Hair follicular keratinocyte (primary cell): ENCODE data around the gene PCED1B. TPM values are rescaled to one million over a fixed set of nuclear protein-coding genes. Genes with fewer than 3 reads are reported as not detected.

Experiments
- total RNA-seq: library from RNA; depleted of rRNA; stranded (reverse); fragments of >200 nt; gene quantifications from 2 replicates; pipeline ENCODE4 v1.2.3, GENCODE V29; 2015

PCED1B gene
- 10.9 and 11.0 TPM in 2 replicates for total RNA-seq

GRCh38 chr12:47079468-47079980 lies at the start of gene PCED1B, which contains the start of gene AMIGO2:
TSS of gene PCED1B (plus strand) at chr12:47079621. CDS start at chr12:47235064, 155,443 bp downstream.
TSS of gene AMIGO2 (minus strand) at chr12:47079959. CDS start at chr12:47079002, 957 bp downstream.

Other genes starting within 250 kb of the PCED1B start
- gene AMIGO2, start 338 bp downstream of the PCED1B start, total RNA-seq, result 64.2 and 65.2 TPM in 2 replicates